HG02798 (cell line): ENCODE measurements around the gene INPP4A.

ENCODE experiments used
- ATAC-seq: cut with Tn5 transposase; IDR thresholded peaks from one replicate; pipeline ENCODE4 v1.9.1; 2021; ENCODE audit warnings: mild to moderate bottlenecking; ENCODE audit not compliant: unreplicated experiment, poor library complexity

Gene INPP4A

DNA sequence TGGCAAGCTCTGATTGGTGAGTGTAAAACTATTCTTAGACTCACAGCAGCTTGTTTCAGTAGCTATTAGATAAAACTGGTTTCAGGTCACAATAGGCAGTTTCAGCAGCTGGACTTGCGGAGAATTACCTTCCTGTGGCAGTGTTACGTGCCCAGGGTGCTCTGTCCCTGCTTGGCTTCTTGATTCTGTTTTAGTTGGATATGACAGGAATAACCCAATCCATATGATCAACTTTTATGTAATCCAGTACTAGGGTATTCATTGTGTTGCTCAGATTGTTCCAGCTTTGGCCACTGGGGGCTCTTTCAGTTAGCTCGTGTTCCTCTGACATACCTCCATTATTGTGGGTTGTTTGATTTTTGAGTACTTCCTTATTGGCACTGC is 43.1 kb downstream of the INPP4A start:
- ATAC-seq = peak; percentile 63

DNA sequence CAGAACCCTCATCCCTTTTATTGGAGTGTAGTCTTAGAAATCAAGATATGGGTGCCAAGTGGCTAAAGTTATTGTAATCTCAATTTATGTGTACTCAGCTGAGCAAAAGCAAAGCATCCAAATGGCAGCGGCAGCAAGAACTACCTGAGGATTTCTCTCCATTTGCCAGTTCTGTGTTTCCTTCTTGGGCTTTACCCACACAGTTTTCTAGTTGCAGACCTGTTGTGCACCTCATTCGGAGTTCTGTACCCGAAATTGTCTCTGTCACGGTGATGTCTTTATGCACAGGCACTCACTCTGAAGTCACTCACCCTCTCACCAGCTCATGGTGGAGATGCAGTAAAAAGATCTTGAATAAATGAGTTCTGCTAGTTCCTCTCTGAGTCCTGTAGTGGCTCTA is 43.6 kb downstream of the INPP4A start:
- no peak for ATAC-seq

DNA sequence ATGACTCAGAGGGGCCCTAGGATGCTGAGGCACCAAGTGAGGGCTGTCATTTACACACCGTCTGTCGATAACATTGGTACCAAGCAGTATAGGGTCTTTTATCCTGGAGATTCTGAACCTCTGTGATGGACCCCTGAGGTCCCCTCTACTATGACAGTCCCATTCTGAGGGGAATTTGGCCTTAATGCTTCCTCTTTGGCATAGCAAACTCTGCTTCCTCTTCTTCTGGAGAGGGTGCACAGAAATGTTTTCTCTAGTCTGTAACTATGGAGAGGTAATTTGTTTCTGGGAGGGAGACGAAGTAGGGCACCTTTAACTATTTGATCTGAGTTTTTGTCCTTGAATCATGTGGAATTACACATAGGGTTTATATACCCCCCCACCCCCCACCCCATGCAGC is 44.8 kb downstream of the INPP4A start:
- no peak for ATAC-seq

DNA sequence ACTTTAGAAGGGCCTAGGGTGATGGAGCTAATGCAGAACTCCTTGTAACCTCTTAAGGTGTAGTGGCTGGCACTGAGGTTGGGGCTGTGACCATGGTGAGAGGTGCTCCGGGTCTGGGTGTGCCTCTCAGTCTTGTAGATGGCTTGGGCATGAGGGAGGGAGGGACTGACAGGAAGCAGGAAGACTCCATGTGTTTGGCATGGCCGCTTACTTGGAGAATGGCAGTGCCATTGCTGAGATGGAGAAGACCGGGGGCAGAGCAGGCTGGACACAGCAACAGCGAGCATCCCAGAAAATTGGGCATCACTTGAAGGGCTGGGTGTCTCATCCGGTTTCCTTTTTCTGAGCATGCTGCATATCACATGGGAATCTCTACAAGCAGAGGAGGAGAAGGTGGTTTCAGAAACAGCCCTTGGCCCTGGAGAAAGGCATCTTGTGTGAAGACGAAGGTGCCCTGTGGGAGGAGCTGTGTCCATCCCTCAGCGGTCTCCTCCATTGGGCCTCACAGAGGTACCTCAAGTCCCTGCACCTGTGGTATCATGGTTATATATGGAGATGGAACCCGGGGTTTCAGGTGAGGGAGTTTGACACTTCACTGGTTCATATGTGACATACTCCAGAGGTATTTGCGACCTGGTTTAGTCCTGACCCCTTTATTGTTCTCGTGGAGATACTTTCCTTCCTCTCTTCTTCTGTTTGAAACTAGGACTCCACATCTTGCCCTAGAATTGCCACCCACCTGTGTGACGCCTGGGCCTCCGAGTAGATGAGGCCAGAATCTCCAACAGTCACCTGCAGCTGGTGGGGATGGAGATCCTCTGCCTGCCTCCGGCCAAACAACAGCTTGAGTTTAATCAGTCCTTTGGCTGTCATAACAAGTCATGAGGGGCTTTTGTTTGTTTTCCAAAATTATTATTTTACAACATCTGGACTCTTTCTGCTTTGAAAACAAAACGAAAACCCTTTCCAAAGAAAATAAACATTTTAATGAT is 45.6 kb downstream of the INPP4A start:
- no peak for ATAC-seq

DNA sequence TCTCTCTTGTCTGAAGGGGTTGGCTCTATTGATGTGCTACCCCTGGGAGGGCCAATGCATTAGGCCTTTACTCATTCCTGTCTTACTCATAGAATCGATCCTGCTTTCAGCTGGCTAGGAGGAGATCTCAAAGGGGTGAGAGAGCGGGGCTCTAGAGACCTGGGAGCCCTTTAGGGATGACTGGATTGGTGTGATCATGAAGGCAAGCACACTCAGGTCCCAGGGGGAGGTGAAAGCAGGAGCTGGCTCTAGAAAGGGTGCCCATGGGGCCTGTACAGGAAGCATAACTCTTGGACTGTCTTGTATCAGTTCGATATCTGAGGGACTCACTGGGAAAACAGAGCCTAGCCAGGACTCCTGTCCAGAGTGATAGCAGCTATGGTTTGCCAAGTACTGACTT is 47.8 kb downstream of the INPP4A start:
- ATAC-seq = no peak

DNA sequence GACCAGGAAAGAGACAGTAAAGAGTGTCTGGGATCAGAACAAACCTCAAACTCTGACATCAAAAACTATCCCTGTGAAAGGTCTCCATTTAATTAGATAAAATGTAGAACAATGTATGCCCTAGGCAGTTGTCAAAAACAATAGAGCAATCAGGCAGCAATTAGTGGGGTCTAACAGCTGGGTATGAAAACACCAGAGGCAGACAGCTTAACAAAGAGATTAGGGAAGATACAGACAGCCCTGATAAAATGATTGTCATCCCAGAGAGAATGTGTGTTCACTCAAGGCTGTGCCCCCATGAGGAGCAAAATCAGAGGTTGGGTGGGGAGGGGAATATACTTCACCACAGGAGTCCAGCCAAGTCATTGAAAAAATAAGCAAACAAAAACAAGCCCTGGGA is 50.0 kb downstream of the INPP4A start:
- ATAC-seq = no peak

DNA sequence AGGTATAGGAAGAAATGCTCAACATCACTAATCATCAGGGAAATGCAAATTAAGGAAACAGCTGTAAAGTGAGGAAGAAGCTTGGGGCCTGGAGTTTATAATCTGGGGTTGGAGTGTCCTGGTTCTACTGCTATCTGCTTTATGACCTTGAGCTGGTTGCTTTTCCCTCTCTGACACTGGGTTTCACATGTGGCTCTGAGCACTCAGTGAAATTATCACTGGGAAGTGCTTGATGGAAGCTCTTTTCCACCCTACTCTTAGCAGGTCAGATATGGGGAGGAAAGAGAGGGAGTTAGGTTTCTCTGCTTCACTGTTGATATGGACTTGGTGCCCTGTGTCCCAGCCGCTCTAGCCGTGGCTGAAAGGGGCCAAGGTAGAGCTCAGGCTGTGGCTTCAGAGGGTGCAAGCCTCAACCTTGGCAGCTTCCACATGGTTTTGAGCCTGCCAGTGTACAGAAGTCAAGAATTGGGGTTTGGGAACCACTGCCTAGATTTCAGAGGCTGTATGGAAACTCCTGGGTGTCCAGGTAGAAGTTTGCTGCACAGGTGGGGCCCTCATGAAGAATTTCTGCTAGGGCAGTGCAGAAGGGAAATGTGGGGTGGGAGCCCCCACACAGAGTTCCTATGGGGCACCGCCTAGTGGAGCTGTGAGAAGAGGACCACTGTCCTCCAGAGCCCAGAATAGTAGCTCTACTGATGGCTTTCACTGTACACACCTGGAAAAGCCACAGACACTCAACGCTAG is 52.3 kb downstream of the INPP4A start:
- ATAC-seq = no peak

DNA sequence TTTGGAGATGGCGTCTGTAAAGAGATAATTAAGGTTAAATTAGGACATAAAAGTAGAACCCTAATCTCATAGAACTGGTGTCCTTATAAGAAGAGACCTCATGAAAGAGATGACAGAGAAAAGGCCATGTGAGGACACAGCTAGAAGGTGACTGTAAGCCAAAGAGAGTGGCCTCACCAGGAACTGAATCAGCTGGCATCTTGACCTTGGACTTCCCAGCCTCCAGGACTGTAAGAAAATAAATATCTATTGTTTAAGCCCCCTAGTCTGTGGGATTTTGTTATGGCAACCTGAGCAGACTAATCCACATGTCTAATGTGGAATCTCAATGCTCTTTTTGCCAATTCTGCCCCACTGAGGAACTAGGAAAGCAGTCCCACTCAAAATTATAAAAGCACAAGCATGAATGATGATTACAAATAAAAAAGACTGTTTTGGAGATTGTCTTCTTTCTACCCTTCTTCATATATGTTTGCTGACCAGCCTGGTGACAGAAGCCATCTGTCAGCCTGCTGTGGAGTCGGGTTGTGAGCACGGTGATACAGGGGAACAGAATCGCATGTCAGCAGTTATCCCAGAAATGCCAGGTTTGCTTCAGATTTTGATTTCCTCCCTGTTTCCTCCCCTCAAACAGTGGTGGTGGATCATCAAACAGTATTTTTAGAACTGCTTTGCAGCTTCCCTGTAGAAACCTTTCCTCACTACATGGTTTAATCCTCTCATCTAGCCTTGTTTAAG is 54.2 kb downstream of the INPP4A start:
- no peak for ATAC-seq

DNA sequence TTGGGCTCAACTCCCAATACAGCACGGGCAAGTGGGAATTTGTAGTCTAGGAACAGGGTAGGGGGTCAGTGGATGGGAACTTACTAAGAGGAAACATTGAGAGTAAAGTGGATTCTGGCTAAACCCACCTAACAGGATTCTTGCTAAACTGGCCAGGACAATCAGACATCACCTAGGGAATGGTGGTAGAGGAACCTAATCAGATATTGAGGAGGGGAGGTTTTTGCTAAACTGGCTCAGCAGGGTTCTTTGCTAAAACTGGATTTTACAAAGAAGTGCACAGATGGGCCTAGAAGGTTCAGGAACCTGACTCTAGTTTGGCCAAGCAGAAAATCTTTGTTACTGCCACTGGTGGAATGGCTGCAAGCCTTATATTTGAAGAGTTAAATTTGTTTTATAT is 55.9 kb downstream of the INPP4A start:
- no peak for ATAC-seq

DNA sequence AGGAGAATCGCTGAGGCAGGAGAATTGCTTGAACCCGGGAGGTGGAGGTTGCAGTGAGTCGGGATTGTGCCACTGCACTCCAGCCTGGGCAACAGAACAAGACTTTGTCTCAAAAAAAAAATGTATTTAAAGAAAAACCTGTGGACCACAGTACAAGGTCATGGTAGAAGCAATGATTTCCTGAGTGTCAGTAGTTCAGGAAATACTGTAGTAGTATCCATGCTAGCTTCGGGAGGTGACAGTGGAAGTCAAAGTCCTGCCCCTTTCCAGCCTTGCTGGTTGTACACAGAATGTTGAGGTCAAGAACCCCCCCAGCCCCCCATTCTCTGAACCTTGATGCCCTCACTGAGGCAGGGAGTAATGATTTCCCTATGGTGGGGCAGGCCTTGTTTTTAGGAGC is 56.6 kb downstream of the INPP4A start:
- no peak for ATAC-seq

DNA sequence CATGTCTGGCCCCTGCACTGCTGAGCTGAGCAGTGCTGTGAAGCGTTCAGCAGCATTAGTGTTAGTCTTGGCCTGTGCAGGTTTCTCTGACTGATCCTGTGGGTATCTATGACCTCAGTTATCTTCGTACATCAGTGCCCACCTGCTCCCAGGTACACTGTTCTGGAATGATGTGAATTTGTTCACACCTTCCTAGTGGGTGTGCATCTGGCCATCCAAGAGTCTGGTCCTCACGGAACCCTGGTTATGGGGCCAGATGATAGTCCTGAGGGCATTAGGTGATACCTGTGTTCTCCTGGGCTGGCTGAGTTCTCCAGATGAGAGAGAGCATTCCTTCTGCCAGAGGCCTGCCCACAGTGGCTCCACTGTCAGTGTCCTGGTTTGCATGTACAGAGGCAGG is 57.2 kb downstream of the INPP4A start:
- no peak for ATAC-seq

DNA sequence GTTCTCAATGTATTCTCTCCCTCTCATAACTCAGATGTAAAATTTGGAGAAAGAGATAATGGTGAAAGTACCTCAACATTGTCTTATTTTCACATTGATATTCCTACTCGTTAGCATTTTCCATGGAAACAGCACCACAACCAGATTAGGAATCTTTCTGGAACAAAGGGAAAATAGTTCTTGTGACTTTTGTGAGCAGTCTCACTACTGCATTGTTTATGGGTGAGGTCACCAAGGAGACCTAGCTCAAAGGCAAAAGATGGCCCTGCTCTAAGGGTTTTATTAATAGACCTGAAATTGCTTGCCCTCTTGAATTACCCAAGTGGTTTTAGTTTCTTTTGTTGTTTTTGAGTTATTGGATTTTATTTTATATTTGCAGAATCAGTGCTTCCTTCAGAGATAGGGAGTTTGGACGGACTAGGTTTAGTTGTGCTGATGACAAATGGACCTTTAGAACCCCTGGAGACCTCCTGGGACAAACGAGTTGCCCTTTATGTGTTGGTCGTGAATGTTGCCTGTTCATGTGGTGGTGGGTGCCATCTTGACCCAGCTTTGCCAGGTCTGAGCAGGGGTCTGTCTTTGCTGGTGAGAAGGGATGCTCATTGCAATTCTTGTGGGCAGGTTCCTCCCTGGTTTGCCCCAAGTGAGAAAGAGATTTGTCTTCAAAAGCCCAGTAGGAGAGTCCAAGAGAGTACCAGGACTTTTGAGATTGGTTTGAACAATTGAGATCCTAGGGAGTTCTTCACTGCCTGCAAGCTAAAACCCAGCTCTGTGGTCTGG is 58.1 kb downstream of the INPP4A start:
- peak; percentile 57 for ATAC-seq

DNA sequence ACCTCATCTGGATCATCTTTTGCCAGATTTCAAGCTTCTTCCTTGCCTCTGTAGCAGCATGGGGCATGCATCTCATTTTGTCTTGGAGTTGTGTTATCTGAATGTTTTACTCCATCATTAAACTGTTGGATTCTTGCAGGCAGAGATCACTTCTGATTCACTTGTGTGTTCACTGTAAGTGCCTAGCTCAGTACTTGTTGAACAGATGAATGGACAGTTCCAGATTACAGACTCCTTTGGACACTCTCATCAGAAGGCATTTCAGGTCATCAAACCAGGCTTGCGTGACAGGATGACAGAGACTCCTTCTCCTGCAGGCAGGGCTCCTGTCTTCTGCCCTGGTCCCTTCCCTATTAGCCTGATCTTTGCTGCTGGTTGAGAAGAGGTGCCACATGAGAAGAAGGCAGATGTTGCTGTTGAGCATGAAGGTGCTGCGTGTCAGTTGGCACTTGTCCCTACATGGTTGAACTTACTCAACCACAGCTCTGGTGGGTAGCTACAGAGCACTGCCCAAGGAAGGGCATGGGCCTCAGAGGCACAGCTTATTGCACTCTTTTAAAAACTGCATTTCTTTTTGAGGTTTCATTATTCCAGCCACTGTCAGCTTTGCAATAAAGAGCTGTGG is 58.9 kb downstream of the INPP4A start:
- ATAC-seq = no peak

DNA sequence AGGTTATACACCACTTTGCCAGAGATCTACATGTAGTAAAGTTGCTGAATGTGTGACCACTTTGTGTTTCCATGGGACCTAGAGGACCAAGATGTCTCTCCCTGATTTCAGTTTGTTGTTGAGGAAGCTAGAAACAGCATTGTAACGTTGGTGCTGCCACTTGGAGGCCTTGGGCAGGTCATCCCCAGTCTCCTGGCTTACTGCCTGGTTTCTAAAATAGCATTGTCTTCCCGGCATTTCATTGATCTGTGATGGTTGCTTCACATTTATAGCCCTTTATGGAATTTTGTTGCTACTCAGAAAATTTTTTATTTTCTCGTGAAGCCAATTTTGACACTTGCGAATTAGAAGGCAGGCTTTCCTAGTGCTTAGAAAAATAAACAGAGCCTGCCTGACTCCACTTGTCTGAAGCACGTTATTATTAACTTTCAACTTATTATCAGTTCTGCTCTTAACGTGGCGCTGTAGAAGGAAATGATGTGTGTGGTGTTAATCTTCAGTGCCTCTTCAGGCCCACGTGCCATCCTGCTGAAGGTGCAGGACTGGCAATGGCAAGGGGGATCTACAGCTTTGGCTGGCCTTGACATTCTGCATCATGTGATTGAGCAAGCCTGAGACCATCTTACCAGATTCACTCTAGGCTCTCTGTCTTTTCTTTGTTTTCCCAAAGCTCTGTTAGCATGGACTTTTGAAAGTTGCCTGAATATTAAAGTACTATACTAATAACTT is 59.9 kb downstream of the INPP4A start:
- ATAC-seq = no peak

DNA sequence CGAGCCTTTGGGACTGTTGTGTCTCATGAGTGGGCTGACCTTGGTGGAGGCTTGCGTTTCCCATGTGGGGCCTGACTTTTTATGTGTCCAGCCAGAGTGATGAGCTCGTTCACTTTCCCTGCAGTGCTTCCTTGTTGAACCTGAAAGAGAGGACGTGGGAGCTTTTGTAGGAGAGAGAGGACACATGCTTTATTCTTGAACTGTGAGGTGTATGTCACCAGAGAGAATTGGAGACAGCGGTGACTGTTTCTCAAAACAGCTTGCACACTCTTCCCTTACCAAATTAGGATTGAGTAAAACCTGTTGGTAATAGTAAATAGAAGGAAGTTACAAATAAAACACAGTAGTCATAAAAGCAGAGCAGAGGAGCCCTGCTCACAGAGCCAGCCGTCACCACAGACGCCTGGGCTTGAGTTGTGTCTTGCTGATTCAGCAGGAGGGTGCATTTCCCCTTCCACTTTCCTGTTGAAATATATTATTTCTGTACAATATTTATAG is 60.7 kb downstream of the INPP4A start:
- ATAC-seq = no peak

DNA sequence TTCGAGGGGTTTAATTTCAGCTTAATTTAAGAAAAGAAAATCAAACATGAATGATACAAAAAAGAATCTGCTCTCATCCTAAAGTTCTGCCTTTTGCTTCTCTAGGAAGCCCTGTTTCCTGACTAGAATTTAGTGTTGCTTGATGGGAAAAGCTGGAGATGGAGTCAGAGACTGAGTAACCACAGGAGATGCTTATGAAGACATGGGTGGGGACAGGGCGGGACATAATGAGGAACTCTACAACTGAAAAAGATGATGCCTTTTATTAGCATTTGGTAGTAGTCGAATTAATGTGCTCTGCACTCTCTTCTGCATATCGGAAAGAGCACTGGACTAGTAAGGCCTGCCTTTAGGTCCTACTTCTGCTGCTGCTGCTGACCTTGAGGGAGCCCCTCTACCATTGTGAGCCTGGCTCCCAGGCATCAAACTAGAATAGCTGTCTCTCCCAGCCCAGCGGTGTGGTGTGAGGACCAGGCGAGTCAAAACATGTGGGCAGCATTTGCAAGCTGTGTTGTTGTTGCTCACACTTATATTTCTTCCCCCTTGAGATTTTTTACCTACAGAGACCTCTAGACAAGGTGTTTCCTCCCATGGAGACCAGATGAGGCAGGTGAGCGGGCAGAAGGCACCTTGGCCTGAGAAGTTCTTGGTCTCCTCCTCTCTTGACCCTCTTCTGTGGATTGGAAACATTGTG is 61.5 kb downstream of the INPP4A start:
- no peak for ATAC-seq

DNA sequence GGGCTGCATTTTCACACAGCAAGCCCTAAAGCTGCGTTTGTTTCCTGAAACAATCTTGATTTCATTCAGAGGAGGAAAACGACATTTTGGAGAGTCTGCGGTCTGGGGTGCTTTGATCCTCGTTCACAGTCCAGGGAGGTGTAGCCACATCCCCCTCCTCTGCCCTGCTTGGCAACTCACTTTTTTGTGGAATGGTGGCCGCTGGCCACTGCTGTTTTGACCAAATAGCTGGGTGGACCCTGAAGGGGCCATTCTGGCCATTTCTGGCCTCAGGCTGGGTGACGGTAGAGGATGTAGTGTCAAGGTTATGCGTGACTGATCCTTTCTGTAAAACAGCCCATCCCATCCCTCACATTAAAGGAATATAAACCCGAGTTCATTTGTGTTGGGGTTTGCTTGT is 62.2 kb downstream of the INPP4A start:
- ATAC-seq = no peak

DNA sequence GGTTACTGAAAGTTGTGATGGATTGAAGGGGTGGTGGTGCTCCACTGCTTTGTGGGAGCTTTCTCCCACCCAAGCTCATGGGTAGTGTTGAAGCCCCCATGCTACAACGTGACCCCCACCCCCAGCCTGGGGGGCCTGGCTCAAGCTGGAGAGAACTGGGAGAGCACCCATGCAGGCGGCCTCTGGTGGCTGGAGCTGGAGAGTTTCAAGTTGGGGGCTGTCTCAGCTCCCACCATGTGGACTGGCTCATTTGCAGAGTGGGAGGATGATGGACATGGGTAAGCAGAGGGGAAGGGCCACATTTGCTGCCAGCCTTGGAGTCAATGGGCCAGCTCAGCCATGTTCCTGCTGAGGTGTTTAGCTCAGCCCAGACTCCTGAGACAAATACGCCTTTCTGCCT is 62.8 kb downstream of the INPP4A start:
- no peak for ATAC-seq
